H1 (cell line): ENCODE measurements around the gene SMYD3. TPM values are rescaled to one million over a fixed set of nuclear protein-coding genes. Genes with fewer than 3 reads are reported as not detected.

ENCODE experiments used
- CTCF ChIA-PET: fragments of 300-600 bp; sonication (Branson Sonifier 250); formaldehyde crosslinking; loops from one replicate; lab custom pipeline; 2021; ENCODE audit not compliant: partially characterized antibody; lab: Charles Lee
- POLR2A ChIA-PET: fragments of 300-600 bp; sonication (Branson Sonifier 250); formaldehyde crosslinking; loops from one replicate; lab custom pipeline; 2021; ENCODE audit warnings: inconsistent platforms; ENCODE audit not compliant: partially characterized antibody; lab: Charles Lee
- DNase-seq, 2 experiments: peaks; one replicate each; pipeline versions ENCODE4 v3.0.0 to v3.0.0-alpha.2; 2010 to 2022; ENCODE audit warnings: low spot score in 2 of 2, low read depth in 1 of 2, mixed read lengths in 1 of 2
- FAIRE-seq: peaks from 2 replicates; lab custom pipeline; 2011; peaks lifted over from hg19 to GRCh38; lab: Jason Lieb, UNC
- H2AFZ ChIP-seq: 2 replicates; pipeline ENCODE4 v1.8.1; 2012; ENCODE audit warnings: low read length, inconsistent platforms
- H2AK5ac ChIP-seq: 2 replicates; pipeline ENCODE4 v1.6.1; 2013; ENCODE audit warnings: low read depth, low read length
- H2BK120ac ChIP-seq: replicated peaks from 2 replicates; pipeline ENCODE3; 2013; ENCODE audit warnings: low read depth, low read length, inconsistent platforms
- H2BK12ac ChIP-seq: 2 replicates; pipeline ENCODE4 v1.6.1; 2013; ENCODE audit warnings: low read depth, low read length
- H2BK15ac ChIP-seq: 2 replicates; pipeline ENCODE4 v1.6.1; 2013; ENCODE audit warnings: low read length
- H2BK20ac ChIP-seq: 2 replicates; pipeline ENCODE4 v1.6.1; 2013; ENCODE audit warnings: low read length
- H2BK5ac ChIP-seq: 2 replicates; pipeline ENCODE4 v1.6.1; 2013; ENCODE audit warnings: low read depth, low read length
- H3K14ac ChIP-seq: 2 replicates; pipeline ENCODE4 v1.6.1; 2013; ENCODE audit warnings: inconsistent platforms; ENCODE audit not compliant: insufficient read length
- H3K18ac ChIP-seq: 2 replicates; pipeline ENCODE4 v1.6.1; 2013; ENCODE audit warnings: low read length; ENCODE audit errors: extremely low read depth
- H3K23ac ChIP-seq: 2 replicates; pipeline ENCODE4 v1.6.1; 2013; ENCODE audit warnings: inconsistent platforms; ENCODE audit not compliant: insufficient read length
- H3K23me2 ChIP-seq: 2 replicates; pipeline ENCODE4 v1.6.1; 2013; ENCODE audit warnings: low read depth, low read length
- H3K27ac ChIP-seq: 2 replicates; pipeline ENCODE4 v1.6.1; 2011; ENCODE audit warnings: low read depth, low read length, inconsistent platforms
- H3K27me3 ChIP-seq, 4 experiments: replicated peaks in 1 of 4; 1 replicate in 1 of 4; 2 replicates in 3 of 4; pipeline versions ENCODE4 v1.6.1 to v1.8.1; 2011 to 2013; ENCODE audit warnings: low read length in 3 of 4, mild to moderate bottlenecking in 3 of 4, inconsistent platforms in 2 of 4, mixed read lengths in 2 of 4, moderate library complexity in 1 of 4; ENCODE audit not compliant: control insufficient read depth in 3 of 4, insufficient read depth in 3 of 4; ENCODE audit errors: extremely low read depth in 1 of 4
- H3K36me3 ChIP-seq, 4 experiments: 2 replicates each; pipeline versions ENCODE4 v1.6.1 to v1.8.1; 2011 to 2013; ENCODE audit warnings: mild to moderate bottlenecking in 4 of 4, low read length in 3 of 4, moderate library complexity in 2 of 4, control low read depth in 1 of 4, inconsistent platforms in 1 of 4; ENCODE audit not compliant: insufficient read depth in 4 of 4, control insufficient read depth in 2 of 4
- H3K4ac ChIP-seq: replicated peaks from 2 replicates; pipeline ENCODE3; 2013; ENCODE audit warnings: low read length, low read depth, mixed read lengths, inconsistent platforms; ENCODE audit not compliant: insufficient read length
- H3K4me1 ChIP-seq, 4 experiments: replicated peaks in 1 of 4; 1 replicate in 1 of 4; 2 replicates in 3 of 4; pipeline versions ENCODE4 v1.6.1 to v1.8.1; 2011 to 2013; ENCODE audit warnings: low read length in 3 of 4, inconsistent platforms in 2 of 4, mixed read lengths in 1 of 4; ENCODE audit not compliant: insufficient read depth in 4 of 4, control insufficient read depth in 3 of 4
- H3K4me2 ChIP-seq, 2 experiments: 2 replicates each; pipeline versions ENCODE4 v1.6.1 to v1.8.1; 2011 to 2013; ENCODE audit warnings: low read depth in 2 of 2, low read length in 2 of 2, control low read depth in 1 of 2, inconsistent platforms in 1 of 2, mild to moderate bottlenecking in 1 of 2; ENCODE audit not compliant: insufficient read depth in 1 of 2
- H3K4me3 ChIP-seq, 4 experiments: fragments of 200-600, 300-600 bp in 1 of 4; sonication (generic), shearing (Covaris generic), sonication (Bioruptor Twin) in 1 of 4; 2 replicates each; pipeline versions ENCODE4 v1.5.1 to v1.8.1; 2011 to 2016; ENCODE audit warnings: low read length in 4 of 4, low read depth in 3 of 4, control low read depth in 2 of 4, inconsistent platforms in 2 of 4, mild to moderate bottlenecking in 2 of 4, mixed read lengths in 1 of 4, moderate library complexity in 1 of 4; ENCODE audit not compliant: insufficient read depth in 2 of 4; ENCODE audit errors: extremely low read depth in 1 of 4
- H3K56ac ChIP-seq: replicated peaks from 2 replicates; pipeline ENCODE3; 2013; ENCODE audit warnings: low read depth, mild to moderate bottlenecking, mixed read lengths, low read length, inconsistent platforms; ENCODE audit not compliant: insufficient read length
- H3K79me1 ChIP-seq: 2 replicates; pipeline ENCODE4 v1.6.1; 2013; ENCODE audit warnings: low read depth, low read length, control low read depth
- H3K79me2 ChIP-seq, 2 experiments: 2 replicates each; pipeline versions ENCODE4 v1.6.1 to v1.8.1; 2012 to 2013; ENCODE audit warnings: low read length in 2 of 2, mild to moderate bottlenecking in 2 of 2, inconsistent platforms in 1 of 2; ENCODE audit not compliant: insufficient read depth in 2 of 2, control insufficient read depth in 1 of 2
- H3K9ac ChIP-seq, 4 experiments: replicated peaks in 1 of 4; 1 replicate in 1 of 4; 2 replicates in 3 of 4; pipeline versions ENCODE4 v1.6.1 to v1.8.1; 2011 to 2013; ENCODE audit warnings: low read depth in 3 of 4, low read length in 3 of 4, control low read depth in 2 of 4, mild to moderate bottlenecking in 2 of 4, moderate library complexity in 2 of 4, inconsistent platforms in 1 of 4; ENCODE audit errors: extremely low read depth in 1 of 4
- H3K9me3 ChIP-seq, 2 experiments: 2 replicates each; pipeline versions ENCODE4 v1.6.1 to v1.8.1; 2012 to 2013; ENCODE audit warnings: mild to moderate bottlenecking in 2 of 2, moderate library complexity in 2 of 2, control low read depth in 1 of 2, inconsistent platforms in 1 of 2, low read depth in 1 of 2, low read length in 1 of 2, mixed read lengths in 1 of 2; ENCODE audit not compliant: insufficient read depth in 2 of 2
- H4K20me1 ChIP-seq, 2 experiments: replicated peaks in 1 of 2; 2 replicates each; pipeline versions ENCODE3 to v1.8.1; 2011 to 2013; ENCODE audit warnings: inconsistent platforms in 2 of 2, low read length in 2 of 2, mild to moderate bottlenecking in 1 of 2; ENCODE audit not compliant: insufficient read depth in 2 of 2, control insufficient read depth in 1 of 2
- H4K5ac ChIP-seq: 2 replicates; pipeline ENCODE4 v1.6.1; 2013; ENCODE audit warnings: low read length, low read depth, mixed read lengths, inconsistent platforms; ENCODE audit not compliant: insufficient read length
- H4K8ac ChIP-seq: 2 replicates; pipeline ENCODE4 v1.8.0; 2013; ENCODE audit warnings: mild to moderate bottlenecking, moderate library complexity, low read length, inconsistent platforms; ENCODE audit not compliant: insufficient read depth; ENCODE audit errors: extremely low read depth
- H4K91ac ChIP-seq: replicated peaks from 2 replicates; pipeline ENCODE3; 2013; ENCODE audit warnings: low read length, mixed read lengths, inconsistent platforms; ENCODE audit not compliant: insufficient read length
- EP300 ChIP-seq, 2 experiments: IDR thresholded peaks; 1 replicate in 1 of 2; 2 replicates in 1 of 2; pipeline ENCODE4 v1.6.1; 2011 to 2012; ENCODE audit warnings: low read depth in 2 of 2, low read length in 2 of 2, mild to moderate bottlenecking in 2 of 2, borderline replicate concordance in 1 of 2, inconsistent platforms in 1 of 2, moderate library complexity in 1 of 2
- WGBS, 2 experiments: shearing (Covaris generic) in 1 of 2; methylation state at CpG; one replicate each; pipeline versions ENCODE4 v1.1.6 to v1.1.7; 2013 to 2015; ENCODE audit warnings: low lambda C conversion rate in 2 of 2, mixed read lengths in 2 of 2, inconsistent platforms in 1 of 2, low coverage in 1 of 2, missing lambda C conversion rate in 1 of 2; ENCODE audit not compliant: insufficient replicate concordance in 2 of 2, insufficient coverage in 1 of 2, insufficient read length in 1 of 2; ENCODE audit errors: extremely low coverage in 1 of 2, missing lambda C conversion rate in 1 of 2; 5-methylcytosine and 5-hydroxymethylcytosine counted together
- polyA plus RNA-seq, 7 experiments: library from polyadenylated mRNA; depleted of rRNA in 3 of 7; stranded (reverse) in 5 of 7; unstranded in 2 of 7; fragments of >200 nt in 5 of 7; fragments of 200-250 nt in 2 of 7; gene quantifications; 1 replicate in 5 of 7; 2 replicates in 1 of 7; 4 replicates in 1 of 7; pipeline versions ENCODE4 v1.2.1 to v1.2.3, GENCODE V29; 2011 to 2013; ENCODE audit warnings: missing spikeins in 2 of 7, mixed read lengths in 2 of 7
- total RNA-seq: library from RNA; stranded (reverse); fragmentation: NEBNext Ultra II Directional; extraction: Animal tissue kit (Norgen Biotek cat#: 25700); gene quantifications from 2 replicates; pipeline ENCODE4 v1.2.1, GENCODE V29; 2021

Gene SMYD3
- total and polyA plus RNA-seq, 2 of the 8 experiments (the other 6 are each of a cell fraction or from before 2014, with no cell fraction given) = 17.3 to 25.4 TPM

- Histone ChIP-seq H3K4me1 (peaks cover 0 to 3% (median 0%) of the 10 kb centered on the region in 4 experiments; a peak in 1 of 7 replicates), H3K23me2 (no peaks in the 10 kb centered on the region), H2AK5ac (no peak overlapping the region), H3K36me3 (no peaks in the 10 kb centered on the region), H2BK12ac (no peak overlapping the region), H3K27me3 (no peaks in the 10 kb centered on the region), H4K8ac (no peak overlapping the region), H2BK5ac (no peak overlapping the region), H3K27ac (no peak overlapping the region), H3K9ac (no peak overlapping the region), H3K14ac (no peak overlapping the region), H3K79me2 (no peaks in the 10 kb centered on the region), H3K23ac (no peak overlapping the region), H2AFZ (no peak overlapping the region), H3K4ac (no peak overlapping the region), H2BK15ac (no peak overlapping the region), H4K20me1 (no peaks in the 10 kb centered on the region), H2BK120ac (no peak overlapping the region), H3K4me2 (no peak overlapping the region), H4K5ac (no peak overlapping the region), H3K79me1 (no peaks in the 10 kb centered on the region), H3K18ac (no peak overlapping the region), H3K56ac (no peak overlapping the region), H3K9me3 (no peaks in the 10 kb centered on the region), H4K91ac (no peak overlapping the region), H3K4me3 (no peak overlapping the region), H2BK20ac (no peak overlapping the region)
- DNase-seq (no peak), FAIRE-seq (no peak)
- ChIA-PET CTCF (interaction anchor here (0.6 to 1.4 kb wide), 3 partner anchors 10 to 408 kb away, joined by 3 read pairs; no protein-coding TSS in a partner anchor), POLR2A (interaction anchor here (0.6 kb wide), 1 partner anchor 322 kb away, joined by 5 read pairs; no protein-coding TSS in a partner anchor)
- 95% methylated on average over 3 of the region's 4 CpGs; no CpG with 5 or more reads in 1 of the 2 experiments for WGBS, 2 experiments
- no peak for TF ChIP-seq EP300 (IDR thresholded peaks at IDR 0.05; ENCODE audit: borderline replicate concordance in 1 of 2, low read depth in 2 of 2, low read length in 2 of 2)
Measured at GRCh38 chr1:246155923-246156322, 351.2 kb downstream of the SMYD3 start.
